K562 (cell line): Measurements from ENCODE around the gene TNF. TPM values are rescaled to one million over a fixed set of nuclear protein-coding genes. Genes with fewer than 3 reads are reported as not detected.

Experiments
- BCL6 ChIP-seq: fragments of 250-450 bp; sonication (Bioruptor Pico); IDR thresholded peaks from 2 replicates; pipeline ENCODE4 v1.4.0; 2020
- CSDE1 ChIP-seq, 2 experiments: fragments of 450-650 bp; IDR thresholded peaks; 2 replicates each; pipeline ENCODE4 v1.6.1; 2016; ENCODE audit warnings: mild to moderate bottlenecking in 1 of 2
- FIP1L1 ChIP-seq: fragments of 200-400 bp; formaldehyde crosslinking; IDR thresholded peaks from 2 replicates; pipeline ENCODE4 v1.6.1; 2018; ENCODE audit warnings: mild to moderate bottlenecking, low read depth, low read length; ENCODE audit not compliant: poor library complexity, severe bottlenecking
- MAZ ChIP-seq, 2 experiments: fragments of 450-650 bp in 1 of 2; sonication (generic) in 1 of 2; formaldehyde crosslinking; IDR thresholded peaks in 1 of 2; conservative IDR thresholded peaks in 1 of 2; 2 replicates each; pipeline versions ENCODE4 v1.4.0 to v1.5.0; 2020; ENCODE audit warnings: mild to moderate bottlenecking in 1 of 2, missing genetic modification reagents in 1 of 2
- MCM2 ChIP-seq: fragments of 450-650 bp; IDR thresholded peaks from 2 replicates; pipeline ENCODE4 v1.6.1; 2017; ENCODE audit warnings: low read depth, mild to moderate bottlenecking
- MECOM ChIP-seq: fragments of 250-450 bp; sonication (Bioruptor Pico); IDR thresholded peaks from 2 replicates; pipeline ENCODE4 v1.8.0; 2022; ENCODE audit warnings: inconsistent platforms
- NRF1 ChIP-seq, 2 experiments: fragments of 450-650 bp; IDR thresholded peaks in 1 of 2; conservative IDR thresholded peaks in 1 of 2; 2 replicates each; pipeline ENCODE4 v1.6.1; 2014; ENCODE audit warnings: mild to moderate bottlenecking in 2 of 2
- PHF20 ChIP-seq: fragments of 450-650 bp; IDR thresholded peaks from 2 replicates; pipeline ENCODE4 v1.6.1; 2018; ENCODE audit not compliant: partially characterized antibody
- PHF21A ChIP-seq: fragments of 450-650 bp; IDR thresholded peaks from 2 replicates; pipeline ENCODE4 v1.6.1; 2017; ENCODE audit warnings: low read depth, borderline replicate concordance
- POLR2A ChIP-seq: fragments of 450-650 bp; conservative IDR thresholded peaks from 2 replicates; pipeline ENCODE4 v1.6.1; 2016
- PRPF4 ChIP-seq: fragments of 200-400 bp; formaldehyde crosslinking; IDR thresholded peaks from one replicate; pipeline ENCODE4 v1.6.1; 2017; ENCODE audit warnings: low read length, low read depth, mild to moderate bottlenecking; ENCODE audit not compliant: insufficient read depth, poor library complexity, severe bottlenecking
- RBFOX2 ChIP-seq: fragments of 200-400 bp; formaldehyde crosslinking; IDR thresholded peaks from 2 replicates; pipeline ENCODE4 v1.6.1; 2017; ENCODE audit warnings: low read depth, mild to moderate bottlenecking, low read length, moderate library complexity
- ZBTB1 ChIP-seq: sonication (generic); formaldehyde crosslinking; IDR thresholded peaks from 2 replicates; pipeline ENCODE4 v1.8.1; 2023; ENCODE audit warnings: missing genetic modification reagents, low read depth, mild to moderate bottlenecking, borderline replicate concordance
- ZC3H4 ChIP-seq: sonication (generic); formaldehyde crosslinking; IDR thresholded peaks from 2 replicates; pipeline ENCODE4 v1.9.0; 2021; ENCODE audit warnings: missing genetic modification reagents, borderline replicate concordance
- ZFP1 ChIP-seq: fragments of 450-650 bp; formaldehyde crosslinking; IDR thresholded peaks from 2 replicates; pipeline ENCODE4 v1.4.0; 2020; ENCODE audit warnings: mild to moderate bottlenecking, mixed read lengths
- ZFX ChIP-seq: sonication (generic); formaldehyde crosslinking; IDR thresholded peaks from 2 replicates; pipeline ENCODE4 v1.8.0; 2022; ENCODE audit warnings: mild to moderate bottlenecking, missing genetic modification reagents, moderate library complexity
- ZNF197 ChIP-seq: fragments of 200-800 bp; sonication (Bioruptor generic); IDR thresholded peaks from 2 replicates; pipeline ENCODE4 v1.6.1; 2016; ENCODE audit warnings: low read depth, missing genetic modification characterization, missing compliant biosample characterization
- polyA plus RNA-seq, 8 experiments: library from polyadenylated mRNA; depleted of rRNA in 4 of 8; stranded (reverse) in 5 of 8; unstranded in 3 of 8; fragments of >200 nt; fragmentation: Nextera tagmentation in 2 of 8; fragmentation: Illumina TruSeq in 1 of 8; extraction: Ambion mirVana in 2 of 8; extraction: Trizol in 1 of 8; gene quantifications; 2 replicates each; pipeline versions ENCODE4 v1.2.1 to v1.2.3, GENCODE V29; 2011 to 2014; ENCODE audit warnings: inconsistent platforms in 1 of 8, missing spikeins in 1 of 8
- total RNA-seq, 7 experiments: library from RNA; depleted of rRNA in 6 of 7; stranded (reverse); fragments of >200 nt in 6 of 7; fragmentation: Illumina TruSeq in 2 of 7; extraction: Trizol in 2 of 7; gene quantifications; 2 replicates each; pipeline versions ENCODE4 v1.2.1 to v1.2.3, GENCODE V29; 2011 to 2021; ENCODE audit warnings: low replicate concordance in 1 of 7
- TF ChIP-seq, protein P1 (sequence below): fragments of 450-650 bp; IDR thresholded peaks from 2 replicates; pipeline ENCODE4 v1.6.1; 2014; ENCODE audit warnings: low read depth, mild to moderate bottlenecking, moderate library complexity, borderline replicate concordance
- TF ChIP-seq, protein P2 (sequence below): fragments of 450-650 bp; formaldehyde crosslinking; IDR thresholded peaks from 2 replicates; pipeline ENCODE4 v1.4.0; 2020; ENCODE audit warnings: mild to moderate bottlenecking, moderate library complexity
- TF ChIP-seq, protein P3 (sequence below): fragments of 250-450 bp; sonication (Bioruptor Pico); IDR thresholded peaks from 2 replicates; pipeline ENCODE4 v1.9.0; 2021; ENCODE audit warnings: mild to moderate bottlenecking
- TF ChIP-seq, protein P4 (sequence below): fragments of 450-650 bp; IDR thresholded peaks from 2 replicates; pipeline ENCODE4 v1.6.1; 2016; ENCODE audit warnings: mild to moderate bottlenecking

Gene TNF
- total and polyA plus RNA-seq, 9 of the 15 experiments (the other 6 are each of a cell fraction or from before 2014, with no cell fraction given): 0.08 to 0.40 TPM; not detected in 7

DNA sequence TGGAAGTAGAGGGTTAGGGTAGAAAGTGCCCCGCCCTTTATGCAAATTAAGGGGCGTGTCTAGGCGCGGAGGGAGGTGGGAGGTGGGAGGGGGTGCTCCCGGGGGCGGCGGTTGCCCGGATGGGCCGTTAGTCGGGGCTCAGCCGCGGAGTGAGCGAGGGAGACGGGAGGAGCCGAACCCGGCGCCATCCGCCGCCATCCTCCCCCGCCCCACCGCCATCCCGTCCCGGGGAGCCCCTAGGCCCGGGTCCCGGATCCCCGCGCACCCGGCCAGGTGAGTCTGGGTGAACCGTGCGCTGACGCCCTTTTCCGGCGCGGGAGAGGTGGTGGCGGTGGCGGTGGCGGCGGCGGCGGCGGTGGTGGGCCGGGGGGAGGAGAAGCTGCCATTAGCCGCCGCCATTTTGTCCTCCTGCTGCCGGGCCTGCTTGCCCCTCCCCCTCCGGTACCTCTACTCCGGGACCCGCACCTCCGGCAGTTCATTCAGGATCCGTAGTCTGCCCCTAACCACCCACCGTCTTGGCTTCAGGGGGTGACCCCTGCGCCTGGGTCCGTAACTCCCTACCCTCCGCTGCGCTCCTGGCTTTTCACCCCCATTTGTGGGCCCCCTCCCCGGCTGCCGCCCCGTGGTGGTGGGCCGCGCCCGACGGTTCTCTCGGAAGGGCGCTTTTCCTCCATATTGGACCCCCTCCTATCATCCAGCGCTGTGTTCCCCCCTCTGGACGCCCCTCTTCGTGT lies 45.4 kb downstream of the TNF start, which contains the start of gene PRRC2A (continued):
- TF ChIP-seq, protein P1, sequence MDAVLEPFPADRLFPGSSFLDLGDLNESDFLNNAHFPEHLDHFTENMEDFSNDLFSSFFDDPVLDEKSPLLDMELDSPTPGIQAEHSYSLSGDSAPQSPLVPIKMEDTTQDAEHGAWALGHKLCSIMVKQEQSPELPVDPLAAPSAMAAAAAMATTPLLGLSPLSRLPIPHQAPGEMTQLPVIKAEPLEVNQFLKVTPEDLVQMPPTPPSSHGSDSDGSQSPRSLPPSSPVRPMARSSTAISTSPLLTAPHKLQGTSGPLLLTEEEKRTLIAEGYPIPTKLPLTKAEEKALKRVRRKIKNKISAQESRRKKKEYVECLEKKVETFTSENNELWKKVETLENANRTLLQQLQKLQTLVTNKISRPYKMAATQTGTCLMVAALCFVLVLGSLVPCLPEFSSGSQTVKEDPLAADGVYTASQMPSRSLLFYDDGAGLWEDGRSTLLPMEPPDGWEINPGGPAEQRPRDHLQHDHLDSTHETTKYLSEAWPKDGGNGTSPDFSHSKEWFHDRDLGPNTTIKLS: 0 out of 2 replicates have a peak, but pooled peaks have one; percentile 24
- TF ChIP-seq RBFOX2 (peak; percentile 89), POLR2A (peak; percentile 83), BCL6 (no peak), ZFX (CRISPR knock-in tag) (peak; percentile 93), PRPF4 (peak; percentile 34), MAZ (CRISPR knock-in tag; conservative IDR thresholded peaks at IDR 0.05 in 1 of 2, IDR thresholded peaks at IDR 0.05 in 1 of 2) (peak; percentile 97 to 99), NRF1 (conservative IDR thresholded peaks at IDR 0.05 in 1 of 2, IDR thresholded peaks at IDR 0.05 in 1 of 2) (no peak; a peak in 3 of 4 replicates), ZBTB1 (peak; percentile 99), ZC3H4 (CRISPR knock-in tag) (no peak), ZNF197 (CRISPR knock-in tag) (peak; percentile 70; the same call in 1 of the 2 replicates), PHF21A (peak; percentile 57; the same call in 1 of the 2 replicates), MECOM (no peak), FIP1L1 (peak; percentile 58), CSDE1 (IDR thresholded peaks at IDR 0.05) (no peak; a peak in 1 of 4 replicates), MCM2 (no peak), PHF20 (peak; percentile 83), ZFP1 (CRISPR knock-in tag) (no peak)
- TF ChIP-seq, protein P2, sequence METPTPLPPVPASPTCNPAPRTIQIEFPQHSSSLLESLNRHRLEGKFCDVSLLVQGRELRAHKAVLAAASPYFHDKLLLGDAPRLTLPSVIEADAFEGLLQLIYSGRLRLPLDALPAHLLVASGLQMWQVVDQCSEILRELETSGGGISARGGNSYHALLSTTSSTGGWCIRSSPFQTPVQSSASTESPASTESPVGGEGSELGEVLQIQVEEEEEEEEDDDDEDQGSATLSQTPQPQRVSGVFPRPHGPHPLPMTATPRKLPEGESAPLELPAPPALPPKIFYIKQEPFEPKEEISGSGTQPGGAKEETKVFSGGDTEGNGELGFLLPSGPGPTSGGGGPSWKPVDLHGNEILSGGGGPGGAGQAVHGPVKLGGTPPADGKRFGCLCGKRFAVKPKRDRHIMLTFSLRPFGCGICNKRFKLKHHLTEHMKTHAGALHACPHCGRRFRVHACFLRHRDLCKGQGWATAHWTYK (CRISPR knock-in tag): 0 out of 2 replicates have a peak, but pooled peaks have one; percentile 64
- TF ChIP-seq, protein P3, sequence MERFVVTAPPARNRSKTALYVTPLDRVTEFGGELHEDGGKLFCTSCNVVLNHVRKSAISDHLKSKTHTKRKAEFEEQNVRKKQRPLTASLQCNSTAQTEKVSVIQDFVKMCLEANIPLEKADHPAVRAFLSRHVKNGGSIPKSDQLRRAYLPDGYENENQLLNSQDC (CRISPR knock-in tag): peak; percentile 86; the same call in 1 of the 2 replicates
- TF ChIP-seq, protein P4, sequence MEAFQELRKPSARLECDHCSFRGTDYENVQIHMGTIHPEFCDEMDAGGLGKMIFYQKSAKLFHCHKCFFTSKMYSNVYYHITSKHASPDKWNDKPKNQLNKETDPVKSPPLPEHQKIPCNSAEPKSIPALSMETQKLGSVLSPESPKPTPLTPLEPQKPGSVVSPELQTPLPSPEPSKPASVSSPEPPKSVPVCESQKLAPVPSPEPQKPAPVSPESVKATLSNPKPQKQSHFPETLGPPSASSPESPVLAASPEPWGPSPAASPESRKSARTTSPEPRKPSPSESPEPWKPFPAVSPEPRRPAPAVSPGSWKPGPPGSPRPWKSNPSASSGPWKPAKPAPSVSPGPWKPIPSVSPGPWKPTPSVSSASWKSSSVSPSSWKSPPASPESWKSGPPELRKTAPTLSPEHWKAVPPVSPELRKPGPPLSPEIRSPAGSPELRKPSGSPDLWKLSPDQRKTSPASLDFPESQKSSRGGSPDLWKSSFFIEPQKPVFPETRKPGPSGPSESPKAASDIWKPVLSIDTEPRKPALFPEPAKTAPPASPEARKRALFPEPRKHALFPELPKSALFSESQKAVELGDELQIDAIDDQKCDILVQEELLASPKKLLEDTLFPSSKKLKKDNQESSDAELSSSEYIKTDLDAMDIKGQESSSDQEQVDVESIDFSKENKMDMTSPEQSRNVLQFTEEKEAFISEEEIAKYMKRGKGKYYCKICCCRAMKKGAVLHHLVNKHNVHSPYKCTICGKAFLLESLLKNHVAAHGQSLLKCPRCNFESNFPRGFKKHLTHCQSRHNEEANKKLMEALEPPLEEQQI: peak; percentile 66
